Activated T-helper 17 cell treated with anti-CD3 and anti-CD28 coated beads, Interleukin-2, amount 50 U/mL, for 72 hours (primary cell): ENCODE measurements around the gene ESR1. TPM values are rescaled to one million over a fixed set of nuclear protein-coding genes. Genes with fewer than 3 reads are reported as not detected.
"Not testable (repeated sequence)": the region's sequence is repeated elsewhere in the genome, so short reads cannot be mapped to it uniquely, and the experiment has no call there.

Experiments used
- ATAC-seq: fragments of 150-1000 bp; cut with Tn5 transposase; replicated peaks from 2 replicates; pipeline ENCODE4 v1.10.0; 2021; ENCODE audit warnings: mild to moderate bottlenecking, moderate library complexity
- H3K27ac Mint-ChIP-seq: one replicate; pipeline ENCODE4 v1.8.0; 2022; ENCODE audit warnings: mixed read lengths
- H3K27me3 Mint-ChIP-seq: one replicate; pipeline ENCODE4 v1.8.0; 2022; ENCODE audit warnings: mixed read lengths
- H3K36me3 Mint-ChIP-seq: one replicate; pipeline ENCODE4 v1.8.0; 2022; ENCODE audit warnings: low read depth, mild to moderate bottlenecking, mixed read lengths
- H3K4me1 Mint-ChIP-seq: one replicate; pipeline ENCODE4 v1.8.0; 2022; ENCODE audit warnings: mixed read lengths
- H3K4me3 Mint-ChIP-seq: one replicate; pipeline ENCODE4 v1.8.0; 2022; ENCODE audit warnings: mild to moderate bottlenecking, mixed read lengths
- H3K9me3 Mint-ChIP-seq: one replicate; pipeline ENCODE4 v1.8.0; 2022; ENCODE audit warnings: mixed read lengths
- total RNA-seq, 2 donors: library from RNA; stranded (reverse); gene quantifications; one replicate each; pipeline ENCODE4 v1.2.3, GENCODE V29; 2022

ESR1 gene
- total RNA-seq, 2 donors from 2014 or later = 0.50 TPM; not detected in 1

DNA sequence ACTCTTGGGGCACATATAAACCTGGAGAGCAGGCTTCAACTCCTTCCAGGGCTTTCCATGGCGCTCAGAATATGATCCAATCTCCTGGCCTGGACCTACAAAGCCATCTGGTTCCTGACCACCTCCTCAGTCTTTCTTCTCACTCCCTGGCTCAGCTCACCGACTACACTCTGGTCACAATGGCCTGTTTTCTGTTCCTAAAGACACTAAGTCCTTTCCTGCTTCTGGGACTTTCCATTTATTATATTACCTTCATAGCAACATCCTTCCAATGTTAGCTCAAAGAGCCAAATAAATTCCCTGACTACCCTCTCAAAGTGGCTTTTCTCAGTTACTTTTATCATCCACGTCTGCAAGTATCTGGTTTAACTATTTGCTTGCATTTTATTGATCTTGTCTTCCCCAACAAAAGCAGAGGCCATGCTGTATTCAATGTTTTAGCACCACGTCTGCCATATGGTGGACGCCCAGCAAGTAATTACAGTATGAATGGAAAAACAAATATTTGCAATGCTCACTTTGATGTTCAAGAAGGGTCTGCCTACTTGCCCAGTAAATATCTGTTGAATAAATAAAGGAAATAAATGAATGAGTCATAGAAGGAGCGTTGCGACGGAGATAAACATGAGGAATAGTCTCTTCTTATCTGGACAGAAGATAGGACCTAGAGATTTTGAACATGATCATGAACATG, 328.4 kb downstream of the ESR1 start:
- no peak overlapping the region for H3K4me3 Mint-ChIP-seq
- no peak overlapping the region for H3K27ac Mint-ChIP-seq
- no peaks in the 10 kb centered on the region for H3K27me3 Mint-ChIP-seq
- no peaks in the 10 kb centered on the region for H3K9me3 Mint-ChIP-seq
- peaks cover 100% of the 10 kb centered on the region for H3K36me3 Mint-ChIP-seq
- no peak for ATAC-seq
- H3K4me1 Mint-ChIP-seq = no peaks in the 10 kb centered on the region

GRCh38 chr6:152136449-152136825, 329.0 kb downstream of the ESR1 start:
- Mint-ChIP-seq H3K27me3 (no peaks in the 10 kb centered on the region), H3K4me1 (no peaks in the 10 kb centered on the region), H3K27ac (peak overlapping the region; percentile 7), H3K9me3 (no peaks in the 10 kb centered on the region), H3K36me3 (peaks cover 100% of the 10 kb centered on the region), H3K4me3 (no peak overlapping the region)
- no peak for ATAC-seq

DNA sequence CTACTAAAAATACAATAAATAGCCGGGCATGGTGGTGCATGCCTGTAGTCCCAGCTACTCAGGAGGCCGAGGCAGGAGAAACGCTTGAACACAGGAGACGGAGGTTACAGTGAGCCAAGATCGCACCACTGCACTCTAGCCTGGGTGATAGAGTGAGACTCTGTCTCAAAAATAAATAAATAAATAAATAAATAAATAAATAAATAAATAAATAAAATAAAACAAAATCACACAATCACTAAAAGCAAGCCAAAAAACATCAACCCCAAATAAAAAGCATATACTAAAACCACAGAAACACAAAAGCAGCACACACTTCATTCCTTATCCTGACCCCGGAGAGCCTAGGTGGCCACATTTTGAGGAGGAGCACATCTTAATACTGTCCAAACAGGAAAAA, 330.9 kb downstream of the ESR1 start:
- H3K36me3 Mint-ChIP-seq = peaks cover 95% of the 10 kb centered on the region
- H3K9me3 Mint-ChIP-seq = not testable (repeated sequence)

DNA sequence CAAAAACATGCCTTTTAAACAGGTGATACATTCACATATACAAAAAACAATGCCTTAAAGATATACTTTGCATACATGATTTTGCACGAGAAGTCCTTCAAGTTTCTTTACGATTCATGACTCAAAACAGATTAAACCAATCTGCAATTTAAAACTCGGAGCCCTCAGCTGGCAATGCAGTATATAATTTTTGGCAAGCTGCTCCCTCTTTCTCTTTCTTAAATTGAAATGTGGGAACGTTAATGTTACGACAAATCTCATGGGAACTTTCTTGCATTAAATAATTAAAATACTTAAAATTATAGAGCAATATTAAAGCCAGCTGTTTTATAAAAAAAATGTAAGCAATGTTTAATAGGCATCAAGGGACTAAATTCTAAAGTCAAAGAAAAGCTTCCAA, 334.6 kb downstream of the ESR1 start:
- H3K36me3 Mint-ChIP-seq = peaks cover 88% of the 10 kb centered on the region
- no peak overlapping the region for H3K27ac Mint-ChIP-seq
- no peak overlapping the region for H3K4me3 Mint-ChIP-seq
- no peaks in the 10 kb centered on the region for H3K9me3 Mint-ChIP-seq
- H3K27me3 Mint-ChIP-seq = no peaks in the 10 kb centered on the region
- ATAC-seq = no peak
- H3K4me1 Mint-ChIP-seq = peaks cover 3% of the 10 kb centered on the region

More for the DNA sequence above, 330.9 kb downstream of the ESR1 start:
- not testable (repeated sequence) for H3K27me3 Mint-ChIP-seq, H3K4me3 Mint-ChIP-seq, H3K4me1 Mint-ChIP-seq, H3K27ac Mint-ChIP-seq, ATAC-seq

GRCh38 chr6:152143359-152143758, 335.9 kb downstream of the ESR1 start:
- H3K27ac Mint-ChIP-seq = no peak overlapping the region
- no peak for ATAC-seq
- no peak overlapping the region for H3K4me3 Mint-ChIP-seq
- H3K27me3 Mint-ChIP-seq = no peaks in the 10 kb centered on the region
- peaks cover 88% of the 10 kb centered on the region for H3K36me3 Mint-ChIP-seq
- H3K4me1 Mint-ChIP-seq = peaks cover 3% of the 10 kb centered on the region
- no peaks in the 10 kb centered on the region for H3K9me3 Mint-ChIP-seq

DNA sequence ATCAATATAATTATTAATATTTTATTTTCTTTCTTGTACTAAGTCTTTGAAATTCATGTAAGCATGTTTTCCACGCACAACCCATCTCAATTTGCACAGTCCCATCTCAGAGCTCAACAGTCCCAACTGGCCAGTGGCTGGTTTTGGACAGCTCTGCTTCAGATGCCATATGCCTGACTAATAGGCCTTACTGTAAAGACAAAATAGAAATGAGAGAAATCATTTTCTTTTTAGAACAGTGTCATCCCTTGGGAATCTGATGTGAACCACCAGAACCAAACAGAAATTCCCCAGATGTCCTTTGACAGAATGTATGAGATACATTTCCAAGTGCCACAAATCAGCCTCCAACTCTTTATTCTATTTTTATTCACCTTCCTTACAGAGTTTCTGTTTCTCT, 338.9 kb downstream of the ESR1 start:
- Mint-ChIP-seq H3K27me3 (no peaks in the 10 kb centered on the region), H3K4me1 (peaks cover 3% of the 10 kb centered on the region), H3K4me3 (no peak overlapping the region), H3K9me3 (no peaks in the 10 kb centered on the region), H3K27ac (no peak overlapping the region), H3K36me3 (peaks cover 88% of the 10 kb centered on the region)
- no peak for ATAC-seq

GRCh38 chr6:152147269-152147668, 339.8 kb downstream of the ESR1 start:
- H3K27ac Mint-ChIP-seq = peak overlapping the region; percentile 39
- H3K27me3 Mint-ChIP-seq = no peaks in the 10 kb centered on the region
- H3K4me1 Mint-ChIP-seq = peaks cover 3% of the 10 kb centered on the region
- H3K4me3 Mint-ChIP-seq = no peak overlapping the region
- no peaks in the 10 kb centered on the region for H3K9me3 Mint-ChIP-seq
- ATAC-seq = no peak
- H3K36me3 Mint-ChIP-seq = peaks cover 93% of the 10 kb centered on the region

- no peak overlapping the region for H3K4me3 Mint-ChIP-seq
- H3K27ac Mint-ChIP-seq = no peak overlapping the region
- no peak for ATAC-seq
- no peaks in the 10 kb centered on the region for H3K9me3 Mint-ChIP-seq
- H3K36me3 Mint-ChIP-seq = peaks cover 91% of the 10 kb centered on the region
- peaks cover 3% of the 10 kb centered on the region for H3K4me1 Mint-ChIP-seq
- no peaks in the 10 kb centered on the region for H3K27me3 Mint-ChIP-seq
These were observed 340.9 kb downstream of the ESR1 start for GRCh38 chr6:152148412-152148811.

- no peaks in the 10 kb centered on the region for H3K27me3 Mint-ChIP-seq
These were observed 342.7 kb downstream of the ESR1 start for GRCh38 chr6:152150196-152150595.

DNA sequence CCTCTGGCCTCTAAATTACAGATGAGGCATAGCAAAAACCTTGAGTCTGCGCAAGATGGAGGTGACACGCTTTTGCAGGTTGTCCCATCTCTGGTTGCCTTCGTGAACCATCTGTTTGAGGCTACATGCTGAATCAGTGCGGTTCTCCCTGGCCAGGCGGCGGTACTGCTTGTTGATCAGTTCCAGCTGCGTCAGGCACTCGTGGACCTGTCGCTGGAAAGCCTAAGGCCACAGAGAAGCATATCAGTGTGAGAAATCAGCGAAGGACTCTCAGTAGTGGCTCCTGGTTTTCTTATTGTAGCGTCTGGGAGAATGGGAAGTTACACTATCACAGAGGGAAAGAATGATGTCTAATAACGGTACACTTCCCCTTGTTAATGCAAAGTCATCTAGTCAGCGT, 344.4 kb downstream of the ESR1 start:
- no peak for ATAC-seq
- H3K9me3 Mint-ChIP-seq = no peaks in the 10 kb centered on the region
- H3K27ac Mint-ChIP-seq = no peak overlapping the region
- H3K27me3 Mint-ChIP-seq = no peaks in the 10 kb centered on the region
- no peaks in the 10 kb centered on the region for H3K4me1 Mint-ChIP-seq
- peaks cover 97% of the 10 kb centered on the region for H3K36me3 Mint-ChIP-seq
- H3K4me3 Mint-ChIP-seq = no peak overlapping the region

More at GRCh38 chr6:152150196-152150595, 342.7 kb downstream of the ESR1 start:
- no peak overlapping the region for H3K4me3 Mint-ChIP-seq
- H3K9me3 Mint-ChIP-seq = no peaks in the 10 kb centered on the region
- H3K27ac Mint-ChIP-seq = no peak overlapping the region
- H3K36me3 Mint-ChIP-seq = peaks cover 91% of the 10 kb centered on the region
- peaks cover under 1% of the 10 kb centered on the region for H3K4me1 Mint-ChIP-seq
- no peak for ATAC-seq

GRCh38 chr6:152154559-152155356, 347.3 kb downstream of the ESR1 start:
- no peaks in the 10 kb centered on the region for H3K9me3 Mint-ChIP-seq
- H3K27ac Mint-ChIP-seq = no peak overlapping the region
- ATAC-seq = no peak
- H3K27me3 Mint-ChIP-seq = no peaks in the 10 kb centered on the region
- H3K4me3 Mint-ChIP-seq = no peak overlapping the region
- peaks cover 89% of the 10 kb centered on the region for H3K36me3 Mint-ChIP-seq
- H3K4me1 Mint-ChIP-seq = no peaks in the 10 kb centered on the region

DNA sequence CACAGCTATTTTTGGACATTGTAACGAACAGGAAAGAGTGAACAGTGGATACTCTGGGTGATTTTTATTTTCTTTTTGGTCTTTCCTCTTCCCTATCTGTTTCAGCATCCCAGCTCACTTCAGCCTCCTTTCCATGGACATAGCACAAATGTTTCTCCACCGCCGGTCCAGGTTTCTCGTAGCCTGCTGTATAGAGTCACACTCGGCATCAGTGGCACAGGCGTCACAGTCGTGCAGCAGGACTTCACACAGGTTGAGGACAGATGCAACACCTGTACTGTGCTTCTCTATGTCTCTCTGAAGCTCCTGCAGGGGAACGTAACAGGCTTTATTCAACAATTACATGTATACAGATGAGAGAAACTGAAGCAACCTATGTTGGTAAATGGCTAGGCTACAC, 348.3 kb downstream of the ESR1 start:
- no peak for ATAC-seq
- Mint-ChIP-seq H3K9me3 (no peaks in the 10 kb centered on the region), H3K4me1 (peaks cover 5% of the 10 kb centered on the region), H3K4me3 (no peak overlapping the region), H3K27me3 (no peaks in the 10 kb centered on the region), H3K27ac (no peak overlapping the region), H3K36me3 (peaks cover 85% of the 10 kb centered on the region)

- H3K4me3 Mint-ChIP-seq = peak overlapping the region; percentile 4
- H3K27ac Mint-ChIP-seq = peak overlapping the region; percentile 78
- no peaks in the 10 kb centered on the region for H3K9me3 Mint-ChIP-seq
- peak; percentile 96 for ATAC-seq
- H3K27me3 Mint-ChIP-seq = no peaks in the 10 kb centered on the region
- peaks cover 24% of the 10 kb centered on the region for H3K4me1 Mint-ChIP-seq
- peaks cover 72% of the 10 kb centered on the region for H3K36me3 Mint-ChIP-seq
These were observed 352.9 kb downstream of the ESR1 start for GRCh38 chr6:152160346-152160745.

- H3K27me3 Mint-ChIP-seq = no peaks in the 10 kb centered on the region
- peak overlapping the region; percentile 90 for H3K27ac Mint-ChIP-seq
- peaks cover 24% of the 10 kb centered on the region for H3K4me1 Mint-ChIP-seq
- ATAC-seq = peak; percentile 80
- peak overlapping the region; percentile 67 for H3K4me3 Mint-ChIP-seq
- H3K9me3 Mint-ChIP-seq = no peaks in the 10 kb centered on the region
- peaks cover 69% of the 10 kb centered on the region for H3K36me3 Mint-ChIP-seq
These were observed 354.0 kb downstream of the ESR1 start for GRCh38 chr6:152161501-152161900.

- Mint-ChIP-seq H3K36me3 (peaks cover 62% of the 10 kb centered on the region), H3K27me3 (no peaks in the 10 kb centered on the region), H3K4me3 (no peak overlapping the region), H3K4me1 (peaks cover 24% of the 10 kb centered on the region), H3K27ac (no peak overlapping the region), H3K9me3 (no peaks in the 10 kb centered on the region)
- ATAC-seq = no peak
These were observed 357.5 kb downstream of the ESR1 start for GRCh38 chr6:152164957-152165356.
